ENCODE data around the gene LRRC8A. TPM values are rescaled to one million over a fixed set of nuclear protein-coding genes. Genes with fewer than 3 reads are reported as not detected.
A peak's percentile ranks its signal among the peaks of the same experiment; 100 is the strongest.

The LRRC8A gene
- total RNA-seq, 1 experiment from 2014 or later = 22.0 TPM

DNA sequence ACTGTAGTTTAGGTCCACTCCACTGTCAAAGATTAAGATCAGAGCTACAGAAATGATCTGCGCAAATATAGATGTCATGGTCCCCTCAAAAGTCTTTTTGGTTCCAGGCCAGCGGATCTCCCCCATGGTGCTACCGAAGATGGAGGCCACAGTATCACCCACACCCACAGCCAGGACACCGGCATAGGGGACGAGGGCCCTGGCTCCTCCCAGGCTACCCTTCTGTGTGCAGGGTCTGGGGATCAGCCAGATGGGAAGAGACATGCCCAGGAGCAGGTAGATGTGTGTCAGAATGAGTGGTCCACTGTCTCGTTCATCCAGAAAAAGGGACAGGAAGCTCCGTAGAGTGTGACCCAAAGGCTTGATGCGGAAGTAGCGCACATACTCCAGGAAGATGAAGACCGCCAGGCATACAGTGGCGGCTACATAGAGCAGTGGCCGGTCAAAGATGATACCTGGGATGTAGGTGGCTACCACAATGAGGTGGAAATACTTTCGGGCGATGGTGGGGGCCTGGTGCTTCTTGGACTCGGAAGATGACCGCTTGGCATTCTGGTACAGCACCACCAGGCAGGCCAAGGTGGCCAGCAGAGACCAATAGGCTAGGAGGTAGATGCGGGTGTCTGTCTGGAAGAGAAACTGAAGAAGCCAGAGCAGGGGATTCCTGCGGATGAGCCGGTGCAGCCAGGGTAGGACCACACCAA is 64.0 kb downstream of the LRRC8A start:
- H3K9me3 ChIP-seq (ENCODE audit: control insufficient read depth in 1 of 2, insufficient read depth in 1 of 2, low read depth in 1 of 2, low read length in 2 of 2) = no peaks in the 10 kb centered on the region
- H3K36me3 ChIP-seq (ENCODE audit: control insufficient read depth in 1 of 2, insufficient read depth in 2 of 2, low read length in 2 of 2) = peaks cover 0 to 2% of the 10 kb centered on the region in 2 experiments; a peak in 1 of 4 replicates
- ChIA-PET RAD21 (ENCODE audit: low non-redundant PET in 1 of 2, low total read pairs in 2 of 2, uncharacterized antibody in 2 of 2, unreplicated experiment in 2 of 2) (no interaction called here), POLR2A (no interaction called here), CTCF (no interaction called here)
- H3K4me3 ChIP-seq (replicated peaks in 1 of 2; ENCODE audit: low read depth in 1 of 2, low read length in 2 of 2) = peak overlapping the region; percentile 90 to 100; a peak in 3 of 4 replicates
- no peaks in the 10 kb centered on the region for H4K20me1 ChIP-seq (ENCODE audit: insufficient read depth)
- no peak overlapping the region for H2AFZ ChIP-seq (ENCODE audit: low read depth, low read length, poor library complexity, severe bottlenecking)
- peaks cover 8 to 18% of the 10 kb centered on the region in 2 experiments; a peak in 2 of 4 replicates for H3K4me1 ChIP-seq (ENCODE audit: control insufficient read depth in 1 of 2, insufficient read depth in 2 of 2, low read length in 2 of 2)
- H3K79me2 ChIP-seq (ENCODE audit: insufficient read depth, low read length) = peaks cover 37% of the 10 kb centered on the region
- peak overlapping the region; percentile 95 for H3K4me2 ChIP-seq (ENCODE audit: low read length)
- intact Hi-C loops (cut with micrococcal nuclease) = no loop called here
- H3K9ac ChIP-seq (ENCODE audit: low read length) = no peak overlapping the region
- ATAC-seq = no peak
- no TSS peak for BruUV-seq (replicated peaks)
- H3K27ac ChIP-seq (ENCODE audit: low read depth, low read length) = no peak overlapping the region
- H3K9me2 ChIP-seq (ENCODE audit: insufficient read depth) = no peaks in the 10 kb centered on the region
- no peaks in the 10 kb centered on the region for H3K27me3 ChIP-seq (ENCODE audit: insufficient read depth, low read length)
- TF ChIP-seq EZH2 (IDR thresholded peaks at IDR 0.05) (no peak), MAX (IDR thresholded peaks at IDR 0.05) (no peak), ZFX (IDR thresholded peaks at IDR 0.05) (no peak), CTCF (IDR thresholded peaks at IDR 0.05 in 2 of 3, conservative IDR thresholded peaks at IDR 0.05 in 1 of 3; ENCODE audit: borderline replicate concordance in 1 of 3, insufficient read depth in 1 of 3, low read depth in 2 of 3, low read length in 2 of 3) (no peak), ELF1 (IDR thresholded peaks at IDR 0.05; ENCODE audit: borderline replicate concordance, low read depth) (no peak), POLR2A (IDR thresholded peaks at IDR 0.05; ENCODE audit: borderline replicate concordance, extremely low read depth, insufficient read depth, insufficient read length) (no peak), FOSL1 (IDR thresholded peaks at IDR 0.05; ENCODE audit: low read depth) (no peak), ATF3 (IDR thresholded peaks at IDR 0.05) (no peak), TCF7L2 (IDR thresholded peaks at IDR 0.05; ENCODE audit: borderline replicate concordance, extremely low read depth, insufficient read depth, insufficient read length) (no peak), ZBTB33 (IDR thresholded peaks at IDR 0.05; ENCODE audit: extremely low read depth, insufficient replicate concordance, low read length) (no peak)
- TF ChIP-seq, protein P1, sequence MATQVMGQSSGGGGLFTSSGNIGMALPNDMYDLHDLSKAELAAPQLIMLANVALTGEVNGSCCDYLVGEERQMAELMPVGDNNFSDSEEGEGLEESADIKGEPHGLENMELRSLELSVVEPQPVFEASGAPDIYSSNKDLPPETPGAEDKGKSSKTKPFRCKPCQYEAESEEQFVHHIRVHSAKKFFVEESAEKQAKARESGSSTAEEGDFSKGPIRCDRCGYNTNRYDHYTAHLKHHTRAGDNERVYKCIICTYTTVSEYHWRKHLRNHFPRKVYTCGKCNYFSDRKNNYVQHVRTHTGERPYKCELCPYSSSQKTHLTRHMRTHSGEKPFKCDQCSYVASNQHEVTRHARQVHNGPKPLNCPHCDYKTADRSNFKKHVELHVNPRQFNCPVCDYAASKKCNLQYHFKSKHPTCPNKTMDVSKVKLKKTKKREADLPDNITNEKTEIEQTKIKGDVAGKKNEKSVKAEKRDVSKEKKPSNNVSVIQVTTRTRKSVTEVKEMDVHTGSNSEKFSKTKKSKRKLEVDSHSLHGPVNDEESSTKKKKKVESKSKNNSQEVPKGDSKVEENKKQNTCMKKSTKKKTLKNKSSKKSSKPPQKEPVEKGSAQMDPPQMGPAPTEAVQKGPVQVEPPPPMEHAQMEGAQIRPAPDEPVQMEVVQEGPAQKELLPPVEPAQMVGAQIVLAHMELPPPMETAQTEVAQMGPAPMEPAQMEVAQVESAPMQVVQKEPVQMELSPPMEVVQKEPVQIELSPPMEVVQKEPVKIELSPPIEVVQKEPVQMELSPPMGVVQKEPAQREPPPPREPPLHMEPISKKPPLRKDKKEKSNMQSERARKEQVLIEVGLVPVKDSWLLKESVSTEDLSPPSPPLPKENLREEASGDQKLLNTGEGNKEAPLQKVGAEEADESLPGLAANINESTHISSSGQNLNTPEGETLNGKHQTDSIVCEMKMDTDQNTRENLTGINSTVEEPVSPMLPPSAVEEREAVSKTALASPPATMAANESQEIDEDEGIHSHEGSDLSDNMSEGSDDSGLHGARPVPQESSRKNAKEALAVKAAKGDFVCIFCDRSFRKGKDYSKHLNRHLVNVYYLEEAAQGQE (IDR thresholded peaks at IDR 0.05; ENCODE audit: low read depth) = no peak
- no peak for DNase-seq (ENCODE audit: low read depth, low spot score)
